CD4-positive, alpha-beta memory T cell (primary cell): ENCODE results near the gene CCRL2. TPM values are rescaled to one million over a fixed set of nuclear protein-coding genes. Genes with fewer than 3 reads are reported as not detected.

Experiments used
- CTCF ChIA-PET: fragments of 350-600 bp; sonication (Branson Sonifier 250); formaldehyde crosslinking; loops from one replicate; lab custom pipeline; 2021; ENCODE audit warnings: inconsistent platforms; ENCODE audit not compliant: partially characterized antibody; lab: Charles Lee
- POLR2A ChIA-PET: fragments of 350-600 bp; sonication (Branson Sonifier 250); formaldehyde crosslinking; loops from one replicate; lab custom pipeline; 2021; ENCODE audit not compliant: partially characterized antibody; lab: Charles Lee
- DNase-seq, 5 donors: peaks; one replicate each; pipeline versions ENCODE4 v3.0.0 to v3.0.0-alpha.2; 2020 to 2022; ENCODE audit warnings: mixed read lengths in 1 of 5
- H3K27ac ChIP-seq: one replicate; pipeline ENCODE4 v1.7.0; 2013; ENCODE audit warnings: low read depth, low read length
- H3K27me3 ChIP-seq: 2 replicates; pipeline ENCODE4 v1.7.0; 2013; ENCODE audit warnings: mild to moderate bottlenecking, low read length, moderate library complexity; ENCODE audit not compliant: insufficient read depth
- H3K36me3 ChIP-seq: 2 replicates; pipeline ENCODE4 v1.7.0; 2013; ENCODE audit warnings: mild to moderate bottlenecking, low read length, moderate library complexity; ENCODE audit not compliant: insufficient read depth
- H3K4me1 ChIP-seq: 2 replicates; pipeline ENCODE4 v1.7.0; 2013; ENCODE audit warnings: mild to moderate bottlenecking, low read length, moderate library complexity; ENCODE audit not compliant: insufficient read depth
- H3K4me3 ChIP-seq, 2 donors: one replicate each; pipeline ENCODE4 v1.7.0; 2013; ENCODE audit warnings: low read length in 2 of 2, mild to moderate bottlenecking in 1 of 2
- H3K9me3 ChIP-seq, 2 donors: one replicate each; pipeline ENCODE4 v1.7.0; 2013; ENCODE audit warnings: low read length in 2 of 2, control low read depth in 1 of 2; ENCODE audit not compliant: control insufficient read depth in 1 of 2
- H3K27ac Mint-ChIP-seq, 7 donors: one replicate each; pipeline ENCODE4 v1.8.0; 2020 to 2021; ENCODE audit warnings: mixed read lengths in 7 of 7, mild to moderate bottlenecking in 6 of 7, inconsistent platforms in 3 of 7, moderate library complexity in 3 of 7
- H3K27me3 Mint-ChIP-seq, 2 donors: one replicate each; pipeline ENCODE4 v1.8.0; 2020 to 2021; ENCODE audit warnings: mixed read lengths in 2 of 2
- H3K36me3 Mint-ChIP-seq, 2 donors: one replicate each; pipeline ENCODE4 v1.8.0; 2020 to 2021; ENCODE audit warnings: mixed read lengths in 2 of 2, inconsistent platforms in 1 of 2, mild to moderate bottlenecking in 1 of 2
- H3K4me1 Mint-ChIP-seq, 4 donors: one replicate each; pipeline ENCODE4 v1.8.0; 2020 to 2021; ENCODE audit warnings: mixed read lengths in 4 of 4, mild to moderate bottlenecking in 1 of 4
- H3K4me3 Mint-ChIP-seq, 8 donors: one replicate each; pipeline ENCODE4 v1.8.0; 2020 to 2021; ENCODE audit warnings: mixed read lengths in 8 of 8, mild to moderate bottlenecking in 7 of 8, moderate library complexity in 6 of 8, inconsistent platforms in 3 of 8
- H3K9me3 Mint-ChIP-seq, 8 donors: one replicate each; pipeline ENCODE4 v1.8.0; 2020 to 2021; ENCODE audit warnings: mixed read lengths in 8 of 8, mild to moderate bottlenecking in 5 of 8, inconsistent platforms in 3 of 8, moderate library complexity in 1 of 8
- intact Hi-C: fragments of 100-400 bp; cut with micrococcal nuclease; formaldehyde crosslinking; loops from one replicate; pipeline ENCODE4 v1.15.1; 2023
- polyA plus RNA-seq, 2 donors: library from polyadenylated mRNA; unstranded; fragments of 300-500 nt; fragmentation: Illumina TruSeq; gene quantifications; one replicate each; pipeline ENCODE4 v1.2.3, GENCODE V29; 2021
- total RNA-seq, 2 experiments: library from RNA; stranded (reverse); gene quantifications; one replicate each; pipeline ENCODE4 v1.2.3, GENCODE V29; 2021

Gene CCRL2
- total and polyA plus RNA-seq, 4 experiments from 2014 or later: 0.39 to 1.8 (median 0.78) TPM

- Mint-ChIP-seq H3K4me1 (peaks cover 6 to 18% (median 12%) of the 10 kb centered on the region in 4 donors), H3K27ac (no peak overlapping the region), H3K36me3 (no peaks in the 10 kb centered on the region), H3K27me3 (peaks cover 1 to 2% of the 10 kb centered on the region in 2 donors), H3K9me3 (no peaks in the 10 kb centered on the region), H3K4me3 (no peak overlapping the region)
- Histone ChIP-seq H3K4me1 (peaks cover 18% of the 10 kb centered on the region), H3K4me3 (no peak overlapping the region), H3K36me3 (no peaks in the 10 kb centered on the region), H3K27me3 (no peaks in the 10 kb centered on the region), H3K9me3 (no peaks in the 10 kb centered on the region), H3K27ac (no peak overlapping the region)
- DNase-seq: no peak
- ChIA-PET POLR2A (no interaction called here), CTCF (no interaction called here)
- intact Hi-C loops: no loop called here
These were observed 4.2 kb downstream of the CCRL2 start for GRCh38 chr3:46411271-46411670.

- H3K27ac Mint-ChIP-seq: no peak overlapping the region
- peaks cover 1 to 2% of the 10 kb centered on the region in 2 donors for H3K27me3 Mint-ChIP-seq
- Histone ChIP-seq H3K9me3 (no peaks in the 10 kb centered on the region), H3K27ac (no peak overlapping the region), H3K27me3 (no peaks in the 10 kb centered on the region), H3K4me3 (no peak overlapping the region), H3K4me1 (peaks cover 6% of the 10 kb centered on the region), H3K36me3 (no peaks in the 10 kb centered on the region)
- H3K4me1 Mint-ChIP-seq: peaks cover under 1 to 5% (median 4%) of the 10 kb centered on the region in 4 donors
- H3K36me3 Mint-ChIP-seq: no peaks in the 10 kb centered on the region
- H3K9me3 Mint-ChIP-seq: no peaks in the 10 kb centered on the region
- CTCF ChIA-PET: no interaction called here
- intact Hi-C loops: no loop called here
- POLR2A ChIA-PET: no interaction called here
- H3K4me3 Mint-ChIP-seq: no peak overlapping the region
- DNase-seq: no peak
These were observed 5.8 kb downstream of the CCRL2 start for GRCh38 chr3:46412786-46413298.

GRCh38 chr3:46413951-46414350 lies 6.9 kb downstream of the CCRL2 start:
- no peaks in the 10 kb centered on the region for H3K36me3 Mint-ChIP-seq
- CTCF ChIA-PET: no interaction called here
- Histone ChIP-seq H3K4me3 (no peak overlapping the region), H3K27ac (no peak overlapping the region), H3K4me1 (no peaks in the 10 kb centered on the region), H3K9me3 (no peaks in the 10 kb centered on the region), H3K27me3 (no peaks in the 10 kb centered on the region), H3K36me3 (no peaks in the 10 kb centered on the region)
- H3K27me3 Mint-ChIP-seq: peaks cover 1 to 2% of the 10 kb centered on the region in 2 donors
- no peak for DNase-seq
- POLR2A ChIA-PET: no interaction called here
- peaks cover 0 to 3% (median 0%) of the 10 kb centered on the region in 4 donors for H3K4me1 Mint-ChIP-seq
- intact Hi-C loops: no loop called here
- no peaks in the 10 kb centered on the region for H3K9me3 Mint-ChIP-seq
- H3K27ac Mint-ChIP-seq: no peak overlapping the region
- H3K4me3 Mint-ChIP-seq: no peak overlapping the region

- POLR2A ChIA-PET: no interaction called here
- H3K36me3 Mint-ChIP-seq: no peaks in the 10 kb centered on the region
- peaks cover 1 to 2% of the 10 kb centered on the region in 2 donors for H3K27me3 Mint-ChIP-seq
- no peak overlapping the region for H3K27ac ChIP-seq
- peaks cover 0 to 3% (median 0%) of the 10 kb centered on the region in 4 donors for H3K4me1 Mint-ChIP-seq
- H3K9me3 Mint-ChIP-seq: no peaks in the 10 kb centered on the region
- H3K36me3 ChIP-seq: no peaks in the 10 kb centered on the region
- CTCF ChIA-PET: no interaction called here
- no peaks in the 10 kb centered on the region for H3K4me1 ChIP-seq
- no peaks in the 10 kb centered on the region for H3K27me3 ChIP-seq
- no peaks in the 10 kb centered on the region for H3K9me3 ChIP-seq
- DNase-seq: no peak
- no peak overlapping the region for H3K4me3 Mint-ChIP-seq
- H3K4me3 ChIP-seq: no peak overlapping the region
- no peak overlapping the region for H3K27ac Mint-ChIP-seq
- intact Hi-C loops: no loop called here
These were observed 7.7 kb downstream of the CCRL2 start for GRCh38 chr3:46414739-46415138.

- Mint-ChIP-seq H3K4me3 (no peak overlapping the region), H3K9me3 (no peaks in the 10 kb centered on the region), H3K27me3 (no peaks in the 10 kb centered on the region), H3K36me3 (no peaks in the 10 kb centered on the region), H3K27ac (no peak overlapping the region), H3K4me1 (peaks cover 0 to 3% (median 0%) of the 10 kb centered on the region in 4 donors)
- H3K9me3 ChIP-seq: no peaks in the 10 kb centered on the region
- no peak overlapping the region for H3K4me3 ChIP-seq
- intact Hi-C loops: no loop called here
- H3K4me1 ChIP-seq: no peaks in the 10 kb centered on the region
- H3K27ac ChIP-seq: no peak overlapping the region
- POLR2A ChIA-PET: no interaction called here
- H3K27me3 ChIP-seq: no peaks in the 10 kb centered on the region
- no peak for DNase-seq
- CTCF ChIA-PET: no interaction called here
- H3K36me3 ChIP-seq: no peaks in the 10 kb centered on the region
These were observed 9.2 kb downstream of the CCRL2 start for GRCh38 chr3:46416125-46416810.

- Histone ChIP-seq H3K9me3 (no peaks in the 10 kb centered on the region), H3K27ac (no peak overlapping the region), H3K4me1 (no peaks in the 10 kb centered on the region), H3K27me3 (no peaks in the 10 kb centered on the region), H3K4me3 (no peak overlapping the region), H3K36me3 (no peaks in the 10 kb centered on the region)
- no peaks in the 10 kb centered on the region for H3K27me3 Mint-ChIP-seq
- no peak overlapping the region for H3K4me3 Mint-ChIP-seq
- no peak overlapping the region for H3K27ac Mint-ChIP-seq
- no peaks in the 10 kb centered on the region for H3K9me3 Mint-ChIP-seq
- intact Hi-C loops: no loop called here
- POLR2A ChIA-PET: no interaction called here
- CTCF ChIA-PET: no interaction called here
- H3K4me1 Mint-ChIP-seq: peaks cover 0 to 3% (median 0%) of the 10 kb centered on the region in 4 donors
- H3K36me3 Mint-ChIP-seq: no peaks in the 10 kb centered on the region
- DNase-seq: no peak
These were observed 9.9 kb downstream of the CCRL2 start for GRCh38 chr3:46416811-46417510.

- Mint-ChIP-seq H3K4me1 (peaks cover 0 to 3% (median 0%) of the 10 kb centered on the region in 4 donors), H3K9me3 (no peaks in the 10 kb centered on the region), H3K4me3 (no peak overlapping the region), H3K27me3 (no peaks in the 10 kb centered on the region), H3K27ac (no peak overlapping the region), H3K36me3 (no peaks in the 10 kb centered on the region)
- intact Hi-C loops: no loop called here
- Histone ChIP-seq H3K4me3 (no peak overlapping the region), H3K4me1 (no peaks in the 10 kb centered on the region), H3K27ac (no peak overlapping the region), H3K27me3 (no peaks in the 10 kb centered on the region), H3K9me3 (no peaks in the 10 kb centered on the region), H3K36me3 (no peaks in the 10 kb centered on the region)
- ChIA-PET POLR2A (no interaction called here), CTCF (no interaction called here)
- DNase-seq: no peak
These were observed 11.0 kb downstream of the CCRL2 start for GRCh38 chr3:46417841-46418611.
